GM12878 (cell line): Measurements from ENCODE around the gene RARB. TPM values are rescaled to one million over a fixed set of nuclear protein-coding genes. Genes with fewer than 3 reads are reported as not detected.

Source experiments
- ATAC-seq: fragments of 200-7000 bp; cut with Tn5 transposase; 3 replicates; pipeline ENCODE4 v1.9.1; 2020; ENCODE audit warnings: mild to moderate bottlenecking, moderate library complexity
- BruUV-seq: library from RNA; stranded (reverse); fragments of 400-500 nt; replicated peaks from 2 replicates; lab custom pipeline; 2021; lab: Mats Ljungman, UMichigan
- CTCF ChIA-PET: fragments of 300-600 bp; sonication (Branson Sonifier 250); formaldehyde crosslinking; extraction: SDS; loops from one replicate; lab custom pipeline; 2021; ENCODE audit warnings: inconsistent platforms; lab: Yijun Ruan, JAX
- POLR2A ChIA-PET: fragments of 350-600 bp; formaldehyde crosslinking; extraction: SDS; loops from one replicate; lab custom pipeline; 2021; ENCODE audit warnings: inconsistent platforms; lab: Charles Lee
- RAD21 ChIA-PET: fragments of 300-600 bp; sonication (Branson Sonifier 250); formaldehyde crosslinking; loops from one replicate; lab custom pipeline; 2023; ENCODE audit warnings: antibody characterized with exemption; ENCODE audit not compliant: unreplicated experiment; lab: Charles Lee
- SMC1A ChIA-PET: fragments of 300-600 bp; sonication (Branson Sonifier 250); formaldehyde crosslinking; loops from one replicate; lab custom pipeline; 2023; ENCODE audit not compliant: unreplicated experiment, uncharacterized antibody; lab: Charles Lee
- DNase-seq: peaks from one replicate; pipeline ENCODE4 v3.0.0-alpha.2; 2011; ENCODE audit warnings: low read depth, low spot score
- FAIRE-seq: peaks from 3 replicates; lab custom pipeline; 2011; peaks lifted over from hg19 to GRCh38; lab: Jason Lieb, UNC
- H2AFZ ChIP-seq: 2 replicates; pipeline ENCODE4 v1.6.0; 2011; ENCODE audit warnings: low read depth, low read length, control low read depth; ENCODE audit not compliant: control insufficient read depth
- H3K27ac ChIP-seq: 2 replicates; pipeline ENCODE4 v1.5.1; 2011; ENCODE audit warnings: control low read depth; ENCODE audit not compliant: control insufficient read depth, insufficient read depth
- H3K27me3 ChIP-seq, 2 experiments: replicated peaks in 1 of 2; 2 replicates each; pipeline versions ENCODE4 v1.6.0 to v1.6.1; 2011; ENCODE audit warnings: low read length in 1 of 2; ENCODE audit not compliant: control insufficient read depth in 2 of 2, insufficient read depth in 2 of 2
- H3K36me3 ChIP-seq, 2 experiments: 2 replicates each; pipeline ENCODE4 v1.5.1; 2011; ENCODE audit warnings: low read length in 1 of 2; ENCODE audit not compliant: control insufficient read depth in 2 of 2, insufficient read depth in 2 of 2
- H3K4me1 ChIP-seq: 2 replicates; pipeline ENCODE4 v1.6.1; 2011; ENCODE audit warnings: mild to moderate bottlenecking, low read length, moderate library complexity, mixed read lengths; ENCODE audit not compliant: control insufficient read depth, insufficient read depth
- H3K4me2 ChIP-seq: 2 replicates; pipeline ENCODE4 v1.6.0; 2011; ENCODE audit warnings: control low read depth; ENCODE audit not compliant: control insufficient read depth, insufficient read depth
- H3K4me3 ChIP-seq: fragments of 200-600 bp; sonication (generic); 2 replicates; pipeline ENCODE4 v1.5.1; 2016
- H3K79me2 ChIP-seq: 2 replicates; pipeline ENCODE4 v1.6.0; 2011; ENCODE audit warnings: low read length; ENCODE audit not compliant: control insufficient read depth, insufficient read depth
- H3K9ac ChIP-seq: 2 replicates; pipeline ENCODE4 v1.8.0; 2011; ENCODE audit warnings: low read length, control low read depth, mixed read lengths; ENCODE audit not compliant: control insufficient read depth, insufficient read depth
- H3K9me3 ChIP-seq: replicated peaks from 3 replicates; pipeline ENCODE4 v1.5.1; 2011; ENCODE audit warnings: mild to moderate bottlenecking, low read length; ENCODE audit not compliant: control insufficient read depth, insufficient read depth
- H4K20me1 ChIP-seq: 2 replicates; pipeline ENCODE4 v1.6.0; 2011; ENCODE audit not compliant: control insufficient read depth, insufficient read depth
- CEBPB ChIP-seq, 2 experiments: fragments of 150-350 bp in 1 of 2; IDR thresholded peaks; 2 replicates each; pipeline ENCODE4 v1.6.1; 2012 to 2014; ENCODE audit warnings: low read depth in 2 of 2, low read length in 2 of 2, borderline replicate concordance in 1 of 2, inconsistent platforms in 1 of 2
- IKZF1 ChIP-seq: fragments of 450-650 bp; conservative IDR thresholded peaks from 2 replicates; pipeline ENCODE4 v1.6.1; 2017; ENCODE audit warnings: antibody characterized with exemption, mild to moderate bottlenecking
- MYB ChIP-seq: fragments of 150-350 bp; IDR thresholded peaks from 2 replicates; pipeline ENCODE4 v1.6.1; 2014; ENCODE audit warnings: mild to moderate bottlenecking, low read depth, low read length, borderline replicate concordance
- NBN ChIP-seq: fragments of 450-650 bp; IDR thresholded peaks from 2 replicates; pipeline ENCODE4 v1.6.1; 2016
- NFYA ChIP-seq: IDR thresholded peaks from 2 replicates; pipeline ENCODE4 v1.6.1; 2011; ENCODE audit warnings: low read depth, mild to moderate bottlenecking, low read length, improper control_type of control experiment, borderline replicate concordance
- PAX5 ChIP-seq: IDR thresholded peaks from 2 replicates; pipeline ENCODE4 v1.6.1; 2011; ENCODE audit warnings: low read depth, low read length, borderline replicate concordance
- POLR2A ChIP-seq: IDR thresholded peaks from 2 replicates; pipeline ENCODE4 v1.6.1; 2011; ENCODE audit warnings: low read depth, mild to moderate bottlenecking, low read length
- SREBF1 ChIP-seq: IDR thresholded peaks from 2 replicates; pipeline ENCODE4 v1.6.1; 2012; ENCODE audit warnings: mild to moderate bottlenecking, low read length
- STAT1 ChIP-seq: fragments of 450-650 bp; conservative IDR thresholded peaks from 2 replicates; pipeline ENCODE4 v1.6.1; 2014; ENCODE audit warnings: antibody characterized with exemption, mild to moderate bottlenecking
- ZSCAN29 ChIP-seq: fragments of 450-650 bp; IDR thresholded peaks from 2 replicates; pipeline ENCODE4 v1.6.1; 2017; ENCODE audit warnings: mild to moderate bottlenecking, moderate library complexity
- WGBS: methylation state at CpG from one replicate; pipeline ENCODE4 v1.1.6; 2016; ENCODE audit warnings: low lambda C conversion rate; ENCODE audit not compliant: insufficient replicate concordance, insufficient coverage; ENCODE audit errors: missing lambda C conversion rate; 5-methylcytosine and 5-hydroxymethylcytosine counted together
- in situ Hi-C: fragments of 300-500 bp; cut with MboI; formaldehyde crosslinking; loops from 9 replicates; pipeline ENCODE4 v1.14.3; 2018; ENCODE audit warnings: mixed read lengths
- intact Hi-C: fragments of 100-400 bp; cut with micrococcal nuclease; formaldehyde crosslinking; loops from one replicate; pipeline ENCODE4 v1.14.2; 2022; ENCODE audit not compliant: unreplicated experiment
- polyA plus RNA-seq, 11 experiments: library from polyadenylated mRNA; depleted of rRNA in 4 of 11; unstranded in 6 of 11; stranded (reverse) in 5 of 11; fragments of >200 nt; fragmentation: Nextera tagmentation in 4 of 11; fragmentation: Illumina TruSeq in 1 of 11; extraction: Ambion mirVana in 4 of 11; extraction: Trizol in 1 of 11; gene quantifications; 1 replicate in 1 of 11; 2 replicates in 10 of 11; pipeline versions ENCODE4 v1.2.1 to v1.2.3, GENCODE V29; 2011 to 2016; ENCODE audit warnings: inconsistent platforms in 2 of 11, missing spikeins in 2 of 11, low read depth in 1 of 11
- total RNA-seq, 4 experiments: library from RNA; depleted of rRNA in 3 of 4; stranded (reverse); fragments of >200 nt in 3 of 4; fragmentation: Illumina TruSeq in 1 of 4; extraction: Trizol in 1 of 4; gene quantifications; 2 replicates each; pipeline versions ENCODE4 v1.2.1 to v1.2.3, GENCODE V29; 2013 to 2021
- TF ChIP-seq, protein P1 (sequence below): IDR thresholded peaks from 2 replicates; pipeline ENCODE4 v1.6.1; 2012; ENCODE audit warnings: low read depth, low read length, improper control_type of control experiment
- TF ChIP-seq, protein P2 (sequence below): IDR thresholded peaks from 2 replicates; pipeline ENCODE4 v1.6.1; 2012; ENCODE audit warnings: low read depth, low read length, improper control_type of control experiment
- TF ChIP-seq, protein P3 (sequence below): fragments of 450-650 bp; IDR thresholded peaks from 2 replicates; pipeline ENCODE4 v1.6.1; 2017; ENCODE audit warnings: mild to moderate bottlenecking, low read depth, inconsistent platforms; ENCODE audit not compliant: poor library complexity, severe bottlenecking
- TF ChIP-seq, protein P4 (sequence below): IDR thresholded peaks from 2 replicates; pipeline ENCODE4 v1.6.1; 2011; ENCODE audit warnings: borderline replicate concordance, low read depth, mild to moderate bottlenecking, moderate library complexity, low read length; ENCODE audit not compliant: insufficient read depth, poor library complexity, severe bottlenecking
- TF ChIP-seq, protein P5 (sequence below): fragments of 450-650 bp; IDR thresholded peaks from 2 replicates; pipeline ENCODE4 v1.6.1; 2017; ENCODE audit warnings: borderline replicate concordance

Gene RARB
- total and polyA plus RNA-seq, 10 of the 15 experiments (the other 5 are each of a cell fraction or from before 2014, with no cell fraction given), result 0.05 to 0.06 TPM; not detected in 8

DNA sequence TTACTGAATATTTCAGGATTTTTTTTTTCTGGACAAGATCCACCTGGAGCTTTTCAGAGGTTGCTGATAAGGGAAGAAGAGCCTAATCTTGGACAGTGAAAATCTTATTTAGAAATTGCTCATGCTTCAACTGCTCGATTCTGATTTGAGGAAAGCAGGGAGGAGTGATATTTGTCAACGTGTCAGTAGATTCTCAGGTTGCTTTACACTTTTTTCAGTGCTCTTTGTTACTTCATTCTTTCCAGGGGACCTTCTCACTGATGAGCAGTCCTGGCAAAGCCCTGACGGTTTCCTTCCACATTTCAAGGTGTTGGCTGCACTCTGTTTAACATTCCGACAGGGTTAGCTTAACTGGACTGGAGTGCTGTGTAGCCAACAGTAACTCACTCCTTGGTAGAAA lies 24.1 kb upstream of the RARB start:
- ChIA-PET RAD21 (no interaction called here), POLR2A (no interaction called here), SMC1A (interaction anchor here (0.6 kb wide), 2 partner anchors 44 to 191 kb away, joined by 4 read pairs; no protein-coding TSS in a partner anchor), CTCF (interaction anchor here (0.6 kb wide), 2 partner anchors 353 to 950 kb away, joined by 3 read pairs; no protein-coding TSS in a partner anchor)
- in situ Hi-C loops (no loop called here), intact Hi-C loops (no loop called here)
- no peaks in the 10 kb centered on the region for H3K27me3 ChIP-seq
- H4K20me1 ChIP-seq, result no peaks in the 10 kb centered on the region
- H3K36me3 ChIP-seq, result no peaks in the 10 kb centered on the region
- TF ChIP-seq, protein P1, sequence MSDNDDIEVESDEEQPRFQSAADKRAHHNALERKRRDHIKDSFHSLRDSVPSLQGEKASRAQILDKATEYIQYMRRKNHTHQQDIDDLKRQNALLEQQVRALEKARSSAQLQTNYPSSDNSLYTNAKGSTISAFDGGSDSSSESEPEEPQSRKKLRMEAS, result no peak
- TF ChIP-seq STAT1 (no peak), IKZF1 (no peak), CEBPB (IDR thresholded peaks at IDR 0.05; ENCODE audit: borderline replicate concordance in 1 of 2, low read depth in 2 of 2, low read length in 2 of 2) (no peak), NBN (no peak), MYB (no peak), ZSCAN29 (no peak), PAX5 (no peak), NFYA (no peak), POLR2A (no peak), SREBF1 (no peak)
- TF ChIP-seq, protein P2, sequence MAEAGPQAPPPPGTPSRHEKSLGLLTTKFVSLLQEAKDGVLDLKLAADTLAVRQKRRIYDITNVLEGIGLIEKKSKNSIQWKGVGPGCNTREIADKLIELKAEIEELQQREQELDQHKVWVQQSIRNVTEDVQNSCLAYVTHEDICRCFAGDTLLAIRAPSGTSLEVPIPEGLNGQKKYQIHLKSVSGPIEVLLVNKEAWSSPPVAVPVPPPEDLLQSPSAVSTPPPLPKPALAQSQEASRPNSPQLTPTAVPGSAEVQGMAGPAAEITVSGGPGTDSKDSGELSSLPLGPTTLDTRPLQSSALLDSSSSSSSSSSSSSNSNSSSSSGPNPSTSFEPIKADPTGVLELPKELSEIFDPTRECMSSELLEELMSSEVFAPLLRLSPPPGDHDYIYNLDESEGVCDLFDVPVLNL, result no peak
- TF ChIP-seq, protein P3, sequence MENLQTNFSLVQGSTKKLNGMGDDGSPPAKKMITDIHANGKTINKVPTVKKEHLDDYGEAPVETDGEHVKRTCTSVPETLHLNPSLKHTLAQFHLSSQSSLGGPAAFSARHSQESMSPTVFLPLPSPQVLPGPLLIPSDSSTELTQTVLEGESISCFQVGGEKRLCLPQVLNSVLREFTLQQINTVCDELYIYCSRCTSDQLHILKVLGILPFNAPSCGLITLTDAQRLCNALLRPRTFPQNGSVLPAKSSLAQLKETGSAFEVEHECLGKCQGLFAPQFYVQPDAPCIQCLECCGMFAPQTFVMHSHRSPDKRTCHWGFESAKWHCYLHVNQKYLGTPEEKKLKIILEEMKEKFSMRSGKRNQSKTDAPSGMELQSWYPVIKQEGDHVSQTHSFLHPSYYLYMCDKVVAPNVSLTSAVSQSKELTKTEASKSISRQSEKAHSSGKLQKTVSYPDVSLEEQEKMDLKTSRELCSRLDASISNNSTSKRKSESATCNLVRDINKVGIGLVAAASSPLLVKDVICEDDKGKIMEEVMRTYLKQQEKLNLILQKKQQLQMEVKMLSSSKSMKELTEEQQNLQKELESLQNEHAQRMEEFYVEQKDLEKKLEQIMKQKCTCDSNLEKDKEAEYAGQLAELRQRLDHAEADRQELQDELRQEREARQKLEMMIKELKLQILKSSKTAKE, result no peak
- TF ChIP-seq, protein P4, sequence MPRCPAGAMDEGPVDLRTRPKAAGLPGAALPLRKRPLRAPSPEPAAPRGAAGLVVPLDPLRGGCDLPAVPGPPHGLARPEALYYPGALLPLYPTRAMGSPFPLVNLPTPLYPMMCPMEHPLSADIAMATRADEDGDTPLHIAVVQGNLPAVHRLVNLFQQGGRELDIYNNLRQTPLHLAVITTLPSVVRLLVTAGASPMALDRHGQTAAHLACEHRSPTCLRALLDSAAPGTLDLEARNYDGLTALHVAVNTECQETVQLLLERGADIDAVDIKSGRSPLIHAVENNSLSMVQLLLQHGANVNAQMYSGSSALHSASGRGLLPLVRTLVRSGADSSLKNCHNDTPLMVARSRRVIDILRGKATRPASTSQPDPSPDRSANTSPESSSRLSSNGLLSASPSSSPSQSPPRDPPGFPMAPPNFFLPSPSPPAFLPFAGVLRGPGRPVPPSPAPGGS, result no peak
- TF ChIP-seq, protein P5, sequence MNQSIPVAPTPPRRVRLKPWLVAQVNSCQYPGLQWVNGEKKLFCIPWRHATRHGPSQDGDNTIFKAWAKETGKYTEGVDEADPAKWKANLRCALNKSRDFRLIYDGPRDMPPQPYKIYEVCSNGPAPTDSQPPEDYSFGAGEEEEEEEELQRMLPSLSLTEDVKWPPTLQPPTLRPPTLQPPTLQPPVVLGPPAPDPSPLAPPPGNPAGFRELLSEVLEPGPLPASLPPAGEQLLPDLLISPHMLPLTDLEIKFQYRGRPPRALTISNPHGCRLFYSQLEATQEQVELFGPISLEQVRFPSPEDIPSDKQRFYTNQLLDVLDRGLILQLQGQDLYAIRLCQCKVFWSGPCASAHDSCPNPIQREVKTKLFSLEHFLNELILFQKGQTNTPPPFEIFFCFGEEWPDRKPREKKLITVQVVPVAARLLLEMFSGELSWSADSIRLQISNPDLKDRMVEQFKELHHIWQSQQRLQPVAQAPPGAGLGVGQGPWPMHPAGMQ, result no peak
- no peak overlapping the region for H3K27ac ChIP-seq
- no peak overlapping the region for H3K4me2 ChIP-seq
- no peak overlapping the region for H2AFZ ChIP-seq
- no peak for DNase-seq
- no peak overlapping the region for H3K9ac ChIP-seq
- no peak overlapping the region for H3K4me3 ChIP-seq
- no peaks in the 10 kb centered on the region for H3K79me2 ChIP-seq
- WGBS, result 6% methylated on average over 4 of the region's 4 CpGs
- FAIRE-seq, result no peak
- no peak for ATAC-seq
- H3K4me1 ChIP-seq, result no peaks in the 10 kb centered on the region
- H3K9me3 ChIP-seq, result no peaks in the 10 kb centered on the region
- no TSS peak for BruUV-seq
